Stimulated activated memory B cell treated with anti-CD40 and anti-IgM and Interleukin-4, amounts not matched to agents 10 μg/mL and 1 μg/mL and 100 μg/mL, for 72 hours (primary cell): ENCODE results near the gene PNRC2.
A peak's percentile ranks its signal among the peaks of the same experiment; 100 is the strongest.
"Not testable (repeated sequence)": the region's sequence is repeated elsewhere in the genome, so short reads cannot be mapped to it uniquely, and the experiment has no call there.

Experiments used
- ATAC-seq: fragments of 150-1000 bp; cut with Tn5 transposase; 2 replicates; pipeline ENCODE4 v1.10.0; 2021
- H3K27ac Mint-ChIP-seq: one replicate; pipeline ENCODE4 v1.8.0; 2022; ENCODE audit warnings: mild to moderate bottlenecking, mixed read lengths
- H3K27me3 Mint-ChIP-seq: one replicate; pipeline ENCODE4 v1.8.0; 2022; ENCODE audit warnings: mixed read lengths
- H3K36me3 Mint-ChIP-seq: one replicate; pipeline ENCODE4 v1.8.0; 2022; ENCODE audit warnings: mixed read lengths
- H3K4me1 Mint-ChIP-seq: one replicate; pipeline ENCODE4 v1.8.0; 2022; ENCODE audit warnings: mixed read lengths
- H3K4me3 Mint-ChIP-seq: one replicate; pipeline ENCODE4 v1.8.0; 2022; ENCODE audit warnings: mild to moderate bottlenecking, moderate library complexity, mixed read lengths
- H3K9me3 Mint-ChIP-seq: one replicate; pipeline ENCODE4 v1.8.0; 2022; ENCODE audit warnings: mixed read lengths

The PNRC2 gene

DNA sequence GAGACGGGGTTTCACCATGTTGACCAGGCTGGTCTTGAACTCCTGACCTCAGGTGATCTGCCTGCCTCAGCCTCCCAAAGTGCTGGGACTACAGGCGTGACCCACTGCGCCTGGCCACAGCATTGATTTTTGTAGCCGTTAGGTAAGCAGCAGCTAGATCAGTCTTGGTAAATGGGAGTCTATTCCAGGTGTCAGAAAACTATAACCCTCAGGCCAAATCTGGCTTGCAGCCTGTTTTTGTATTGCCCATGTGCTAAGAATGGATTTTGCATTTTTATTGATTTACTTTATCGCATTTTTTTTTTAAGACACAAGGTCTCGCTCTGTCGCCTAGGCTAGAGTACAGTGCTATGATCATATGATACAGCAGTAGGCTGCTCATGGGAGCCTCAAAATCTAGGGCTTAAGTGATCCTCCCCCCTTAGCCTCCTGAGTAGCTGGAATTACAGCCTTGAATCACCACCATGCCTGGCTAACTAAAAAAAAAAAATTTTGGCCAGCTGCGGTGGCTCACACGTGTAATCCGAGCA is 37.1 kb downstream of the PNRC2 start:
- Mint-ChIP-seq H3K36me3 (no peaks in the 10 kb centered on the region), H3K9me3 (no peaks in the 10 kb centered on the region), H3K4me3 (no peak overlapping the region), H3K27me3 (no peaks in the 10 kb centered on the region), H3K27ac (no peak overlapping the region), H3K4me1 (peaks cover 11% of the 10 kb centered on the region)
- no peak for ATAC-seq

DNA sequence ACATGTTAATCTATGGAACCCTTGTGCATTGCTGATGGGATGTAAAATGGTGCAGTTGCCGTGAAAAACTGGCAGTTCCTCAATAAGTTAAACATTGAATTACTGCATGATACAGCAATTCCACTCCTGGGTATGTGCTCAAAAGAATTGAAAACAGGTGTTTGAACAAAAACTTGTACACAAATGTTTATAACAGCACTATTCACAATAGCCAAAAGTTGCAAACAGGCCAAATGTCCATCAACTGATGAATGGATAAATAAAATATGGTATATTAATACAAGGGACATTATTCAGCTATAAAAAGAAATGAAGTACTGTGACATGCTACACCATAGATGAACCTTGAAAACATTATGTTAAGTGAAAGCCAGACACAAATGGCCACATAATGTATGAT is 38.2 kb downstream of the PNRC2 start:
- Mint-ChIP-seq H3K27me3 (no peaks in the 10 kb centered on the region), H3K36me3 (no peaks in the 10 kb centered on the region), H3K4me3 (no peak overlapping the region)

DNA sequence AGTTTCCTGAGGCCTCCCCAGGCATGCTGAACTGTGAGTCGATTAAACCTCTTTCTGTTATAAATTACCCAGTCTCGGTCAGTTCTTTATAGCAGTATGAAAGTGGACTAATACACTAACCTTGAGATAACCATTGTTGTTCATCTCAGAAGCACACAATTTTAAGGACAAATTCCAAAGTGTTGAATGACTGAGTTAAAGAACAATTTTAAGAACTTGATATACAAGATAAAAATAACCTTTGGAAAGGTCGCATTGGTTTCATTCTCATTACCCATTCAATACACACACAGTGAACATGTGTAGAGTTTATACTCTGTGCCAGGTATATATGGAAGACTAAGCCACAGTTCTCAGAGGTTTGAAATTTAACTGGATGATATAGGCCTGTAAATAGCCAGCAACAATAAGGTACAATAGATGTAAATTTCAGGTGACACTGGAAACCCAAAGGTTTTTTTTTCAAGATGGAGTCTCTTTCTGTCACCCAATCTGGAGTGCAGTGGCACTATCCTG is 39.6 kb downstream of the PNRC2 start:
- H3K9me3 Mint-ChIP-seq, result no peaks in the 10 kb centered on the region
- H3K27ac Mint-ChIP-seq, result no peak overlapping the region
- H3K4me3 Mint-ChIP-seq, result no peak overlapping the region
- H3K4me1 Mint-ChIP-seq, result peaks cover 18% of the 10 kb centered on the region
- H3K27me3 Mint-ChIP-seq, result no peaks in the 10 kb centered on the region
- no peaks in the 10 kb centered on the region for H3K36me3 Mint-ChIP-seq
- no peak for ATAC-seq

More for the DNA sequence above, 38.2 kb downstream of the PNRC2 start:
- Mint-ChIP-seq H3K27ac (no peak overlapping the region), H3K9me3 (no peaks in the 10 kb centered on the region), H3K4me1 (peaks cover 7% of the 10 kb centered on the region)
- ATAC-seq, result no peak

DNA sequence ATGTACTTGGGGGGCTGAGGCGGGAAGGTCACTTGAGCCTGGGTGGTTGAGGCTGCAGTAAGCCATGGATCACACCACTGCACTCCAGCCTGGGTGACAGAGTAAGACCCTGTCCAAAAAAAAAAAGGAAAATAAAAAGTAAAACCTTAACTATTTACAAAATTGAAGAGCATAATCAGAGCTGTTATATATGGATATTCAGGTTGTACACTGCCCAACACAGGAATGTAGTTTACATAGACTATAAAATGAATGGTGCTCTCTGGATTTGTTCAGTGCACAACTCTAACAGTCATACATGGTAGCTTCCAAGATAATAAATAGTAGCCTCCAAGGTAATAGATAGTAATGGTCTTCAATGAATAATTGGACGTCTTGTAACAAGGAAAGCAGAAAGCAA is 43.1 kb downstream of the PNRC2 start:
- Mint-ChIP-seq H3K9me3 (no peaks in the 10 kb centered on the region), H3K4me3 (no peak overlapping the region), H3K27ac (no peak overlapping the region), H3K27me3 (peaks cover 12% of the 10 kb centered on the region), H3K4me1 (peaks cover 18% of the 10 kb centered on the region), H3K36me3 (no peaks in the 10 kb centered on the region)
- ATAC-seq, result no peak

DNA sequence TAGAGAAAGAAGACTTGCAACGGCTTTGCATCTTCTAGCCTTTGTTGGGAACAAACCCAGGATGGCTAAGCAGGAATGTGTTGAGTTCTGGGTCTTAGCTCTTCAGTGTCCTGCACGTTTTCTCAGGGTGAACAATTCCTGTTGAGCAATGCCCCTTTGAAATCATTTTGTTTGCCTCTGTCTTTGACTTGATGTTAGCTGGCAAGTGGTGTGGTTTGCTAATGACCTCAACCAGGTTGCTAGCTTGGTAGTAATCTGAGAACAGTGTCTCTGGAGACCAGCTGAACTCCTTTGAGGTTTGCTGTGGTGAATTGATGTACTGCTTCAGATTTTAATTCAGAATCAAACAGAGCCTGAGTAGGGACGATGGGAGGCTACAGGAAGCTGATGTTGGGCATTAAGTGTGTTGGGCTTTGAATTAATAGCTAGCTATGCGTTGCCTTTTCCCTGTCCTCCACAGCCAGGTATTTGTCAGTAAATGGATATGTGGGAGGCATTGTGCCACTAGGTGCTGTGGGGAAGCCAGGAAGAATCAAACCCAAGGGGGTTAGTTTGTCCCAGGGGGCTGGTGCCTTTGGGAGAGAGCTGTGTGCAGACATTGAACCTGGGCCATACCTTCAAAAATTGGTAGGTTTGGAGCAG is 43.8 kb downstream of the PNRC2 start:
- Mint-ChIP-seq H3K36me3 (no peaks in the 10 kb centered on the region), H3K27me3 (peaks cover 12% of the 10 kb centered on the region), H3K9me3 (no peaks in the 10 kb centered on the region), H3K4me3 (no peak overlapping the region), H3K27ac (no peak overlapping the region), H3K4me1 (peaks cover 18% of the 10 kb centered on the region)
- ATAC-seq, result peak; percentile 82

DNA sequence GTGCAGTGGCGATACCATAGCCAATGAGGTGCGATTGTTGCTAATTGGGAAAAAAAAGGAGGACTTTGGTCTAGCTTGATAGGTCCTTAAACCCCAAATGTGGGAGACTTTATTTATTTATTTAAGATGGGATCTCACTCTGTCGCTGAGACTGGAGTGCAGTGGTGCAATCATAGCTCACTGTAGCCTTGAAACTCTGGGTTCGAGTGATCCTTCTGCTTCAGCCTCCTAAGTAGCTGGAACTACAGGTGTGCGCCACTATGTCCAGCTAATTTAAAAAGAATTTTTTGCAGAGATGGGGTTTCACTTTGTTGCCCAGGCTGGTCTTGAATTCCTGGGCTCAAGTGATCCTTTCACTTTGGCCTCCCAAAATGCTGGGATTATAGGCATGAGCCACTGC is 44.5 kb downstream of the PNRC2 start:
- no peaks in the 10 kb centered on the region for H3K9me3 Mint-ChIP-seq
- H3K4me1 Mint-ChIP-seq, result peaks cover 13% of the 10 kb centered on the region
- H3K27me3 Mint-ChIP-seq, result peaks cover 12% of the 10 kb centered on the region
- no peaks in the 10 kb centered on the region for H3K36me3 Mint-ChIP-seq
- no peak overlapping the region for H3K4me3 Mint-ChIP-seq
- no peak overlapping the region for H3K27ac Mint-ChIP-seq
- ATAC-seq, result no peak

DNA sequence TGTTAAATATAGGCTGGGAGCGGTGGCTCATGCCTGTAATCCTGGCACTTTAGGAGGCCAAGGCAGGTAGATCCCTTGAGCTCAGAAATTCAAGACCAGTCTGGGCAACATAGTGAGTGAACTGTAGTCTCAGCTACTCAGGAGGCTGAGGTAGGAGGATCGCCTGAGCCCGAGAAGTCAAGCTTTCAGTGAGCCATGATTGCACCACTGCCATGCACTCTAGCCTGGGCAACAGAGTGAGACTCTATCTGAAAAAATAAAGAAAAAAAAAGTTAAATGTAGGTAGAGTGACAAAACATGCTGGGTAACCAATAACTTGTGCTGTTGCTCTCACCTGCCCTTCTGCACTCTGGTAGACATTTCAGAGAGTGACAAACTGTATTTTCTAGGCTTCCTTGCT is 45.5 kb downstream of the PNRC2 start:
- Mint-ChIP-seq H3K4me1 (peaks cover 11% of the 10 kb centered on the region), H3K9me3 (no peaks in the 10 kb centered on the region), H3K27ac (no peak overlapping the region), H3K27me3 (peaks cover 22% of the 10 kb centered on the region), H3K4me3 (no peak overlapping the region), H3K36me3 (no peaks in the 10 kb centered on the region)
- ATAC-seq, result no peak

DNA sequence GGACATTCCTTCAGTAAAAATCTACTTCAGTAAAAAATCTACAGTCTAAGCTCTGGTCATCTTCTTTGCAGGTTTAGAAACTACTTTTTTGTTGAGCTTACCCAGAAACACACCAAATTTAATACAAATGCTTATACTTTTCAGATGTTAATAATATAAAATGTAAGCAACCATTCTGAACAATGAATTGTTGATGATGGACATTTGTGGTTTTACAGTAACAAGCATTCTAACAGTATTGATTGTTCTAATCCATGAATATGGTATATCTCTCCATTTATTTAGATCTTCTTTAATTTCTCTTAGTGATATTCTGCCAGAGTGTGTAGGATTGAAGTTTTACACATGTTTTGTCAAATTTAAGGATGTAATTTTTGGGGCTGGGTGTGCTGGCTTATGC is 47.5 kb downstream of the PNRC2 start:
- Mint-ChIP-seq H3K27ac (no peak overlapping the region), H3K4me3 (no peak overlapping the region), H3K36me3 (no peaks in the 10 kb centered on the region), H3K27me3 (peaks cover 41% of the 10 kb centered on the region), H3K9me3 (no peaks in the 10 kb centered on the region), H3K4me1 (peaks cover 17% of the 10 kb centered on the region)
- no peak for ATAC-seq

DNA sequence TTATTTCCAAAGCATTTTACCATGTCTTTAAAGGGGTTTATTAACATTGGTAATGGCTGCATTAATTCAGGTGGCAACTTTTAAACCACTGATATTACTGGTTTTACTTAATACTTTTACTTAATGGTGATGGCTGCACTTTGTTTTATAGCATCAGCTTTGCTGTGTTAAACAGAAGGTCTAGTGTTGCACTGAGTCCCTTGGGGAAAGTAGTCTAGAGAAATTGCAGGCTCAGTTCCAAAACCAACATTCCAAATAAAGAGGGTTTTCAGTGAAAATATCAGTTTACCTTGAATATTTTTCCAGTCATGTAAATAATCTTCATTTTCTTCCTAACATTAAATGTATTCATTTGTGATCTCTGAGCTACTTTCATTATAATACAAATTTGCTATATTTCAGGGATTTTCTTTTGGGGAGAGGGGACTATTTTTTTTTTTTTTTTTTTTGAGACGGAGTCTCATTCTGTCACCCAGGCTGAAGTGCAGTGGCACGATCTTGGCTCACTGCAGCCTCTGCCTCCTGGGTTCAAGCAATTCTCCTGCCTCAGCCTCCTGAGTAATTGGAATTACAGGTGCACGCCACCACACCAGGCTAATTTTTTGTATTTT is 49.1 kb downstream of the PNRC2 start:
- not testable (repeated sequence) for H3K4me3 Mint-ChIP-seq, H3K27ac Mint-ChIP-seq, H3K4me1 Mint-ChIP-seq, H3K9me3 Mint-ChIP-seq, H3K36me3 Mint-ChIP-seq, ATAC-seq
- peaks cover 57% of the 10 kb centered on the region for H3K27me3 Mint-ChIP-seq

DNA sequence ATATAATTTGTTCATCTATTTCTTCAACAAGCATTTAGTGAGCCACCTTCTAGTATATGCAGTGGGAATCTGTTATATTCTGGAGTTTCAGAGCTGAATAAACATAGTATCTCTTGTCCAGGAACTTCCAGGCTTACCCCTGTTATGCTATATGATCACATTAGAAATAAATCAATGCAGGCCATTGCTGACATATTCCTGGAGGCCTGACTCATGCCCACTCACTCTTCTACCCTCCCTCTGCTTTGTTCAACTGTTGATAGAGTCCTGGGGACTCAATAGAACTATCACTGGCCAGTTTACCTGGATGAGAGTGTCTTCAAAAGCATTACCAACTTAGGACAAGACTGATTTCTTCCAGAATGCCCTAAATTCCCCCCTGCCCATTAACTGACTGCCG is 49.8 kb downstream of the PNRC2 start:
- Mint-ChIP-seq H3K4me3 (no peak overlapping the region), H3K27me3 (peaks cover 64% of the 10 kb centered on the region), H3K36me3 (no peaks in the 10 kb centered on the region), H3K9me3 (no peaks in the 10 kb centered on the region), H3K27ac (no peak overlapping the region), H3K4me1 (peaks cover 6% of the 10 kb centered on the region)
- ATAC-seq, result no peak

DNA sequence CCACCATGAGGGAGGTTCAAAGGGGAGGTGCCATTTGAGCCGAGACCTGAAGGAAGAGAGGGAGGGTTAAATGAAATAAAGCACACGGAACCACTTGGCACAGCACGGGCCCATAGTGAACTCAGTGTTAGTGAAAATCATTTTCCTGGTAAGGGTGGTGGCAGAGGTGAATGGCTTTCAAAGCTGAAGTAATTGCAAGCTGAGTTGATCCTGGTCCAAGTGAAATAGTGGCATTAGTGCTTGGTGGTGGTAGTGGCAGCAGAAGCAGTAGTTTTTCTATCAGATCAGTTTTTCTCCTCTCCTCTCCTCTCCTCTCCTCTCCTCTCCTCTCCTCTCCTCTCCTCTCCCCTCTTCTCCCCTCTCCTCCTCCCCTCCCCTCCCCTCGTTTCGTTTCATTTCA is 51.0 kb downstream of the PNRC2 start:
- H3K27me3 Mint-ChIP-seq, result peaks cover 71% of the 10 kb centered on the region
- ATAC-seq, result no peak
- H3K4me1 Mint-ChIP-seq, result peaks cover 6% of the 10 kb centered on the region
- no peak overlapping the region for H3K27ac Mint-ChIP-seq
- no peak overlapping the region for H3K4me3 Mint-ChIP-seq
- no peaks in the 10 kb centered on the region for H3K9me3 Mint-ChIP-seq
- H3K36me3 Mint-ChIP-seq, result no peaks in the 10 kb centered on the region

DNA sequence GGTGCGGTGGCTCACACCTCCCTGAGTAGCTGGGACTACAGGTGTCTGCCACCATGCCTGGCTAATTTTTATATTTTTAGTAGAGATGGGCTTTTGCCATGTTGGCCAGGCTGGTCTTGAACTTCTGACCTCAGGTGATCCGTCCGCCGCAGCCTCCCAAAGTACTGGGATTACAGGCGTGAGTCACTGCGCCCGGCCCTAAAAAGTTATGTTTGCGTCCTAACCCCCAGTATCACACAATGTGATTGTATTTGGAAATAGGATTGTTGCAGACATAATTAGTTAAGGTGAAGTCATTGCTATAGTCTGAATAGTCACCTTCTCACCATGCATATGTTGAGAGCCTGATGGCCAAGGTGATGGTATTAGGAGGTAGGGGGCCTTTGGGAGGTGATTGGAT is 53.2 kb downstream of the PNRC2 start:
- not testable (repeated sequence) for H3K4me1 Mint-ChIP-seq, H3K27ac Mint-ChIP-seq, H3K9me3 Mint-ChIP-seq, H3K4me3 Mint-ChIP-seq, H3K36me3 Mint-ChIP-seq, ATAC-seq
- peaks cover 59% of the 10 kb centered on the region for H3K27me3 Mint-ChIP-seq
